Measurements from ENCODE around the gene TINCR. TPM values are rescaled to one million over a fixed set of nuclear protein-coding genes. Genes with fewer than 3 reads are reported as not detected.

TINCR gene
- total RNA-seq, 1 experiment from 2014 or later = 2.3 TPM

GRCh38 chr19:5553892-5554291, 13.9 kb downstream of the TINCR start:
- in situ Hi-C loops (cut with HindIII; ENCODE audit: low pct_unique_long_range_greater_than_20kb, low sequenced_read_pairs) = no loop called here
- Histone ChIP-seq H3K36me3 (ENCODE audit: control insufficient read depth, insufficient read depth, low read length) (no peaks in the 10 kb centered on the region), H3K9me3 (ENCODE audit: control insufficient read depth, insufficient read depth, low read depth, low read length) (no peaks in the 10 kb centered on the region), H3K27ac (ENCODE audit: low read length) (no peak overlapping the region), H3K27me3 (ENCODE audit: control insufficient read depth, insufficient read depth, low read length) (no peaks in the 10 kb centered on the region), H3K4me1 (ENCODE audit: control insufficient read depth, insufficient read depth, low read length) (no peaks in the 10 kb centered on the region), H3K4me3 (ENCODE audit: low read depth in 2 of 2, low read length in 2 of 2) (no peak overlapping the region)
- intact Hi-C loops (cut with micrococcal nuclease; ENCODE audit: unreplicated experiment) = no loop called here
- DNase-seq (ENCODE audit: low read depth, low spot score) = no peak
- no TSS peak for BruUV-seq (replicated peaks)
- no peak for ATAC-seq
- ChIA-PET POLR2A (no interaction called here), CTCF (no interaction called here)
- no peak for TF ChIP-seq TCF7L2 (IDR thresholded peaks at IDR 0.05; ENCODE audit: low read depth, low read length)
- TF ChIP-seq, protein P1, sequence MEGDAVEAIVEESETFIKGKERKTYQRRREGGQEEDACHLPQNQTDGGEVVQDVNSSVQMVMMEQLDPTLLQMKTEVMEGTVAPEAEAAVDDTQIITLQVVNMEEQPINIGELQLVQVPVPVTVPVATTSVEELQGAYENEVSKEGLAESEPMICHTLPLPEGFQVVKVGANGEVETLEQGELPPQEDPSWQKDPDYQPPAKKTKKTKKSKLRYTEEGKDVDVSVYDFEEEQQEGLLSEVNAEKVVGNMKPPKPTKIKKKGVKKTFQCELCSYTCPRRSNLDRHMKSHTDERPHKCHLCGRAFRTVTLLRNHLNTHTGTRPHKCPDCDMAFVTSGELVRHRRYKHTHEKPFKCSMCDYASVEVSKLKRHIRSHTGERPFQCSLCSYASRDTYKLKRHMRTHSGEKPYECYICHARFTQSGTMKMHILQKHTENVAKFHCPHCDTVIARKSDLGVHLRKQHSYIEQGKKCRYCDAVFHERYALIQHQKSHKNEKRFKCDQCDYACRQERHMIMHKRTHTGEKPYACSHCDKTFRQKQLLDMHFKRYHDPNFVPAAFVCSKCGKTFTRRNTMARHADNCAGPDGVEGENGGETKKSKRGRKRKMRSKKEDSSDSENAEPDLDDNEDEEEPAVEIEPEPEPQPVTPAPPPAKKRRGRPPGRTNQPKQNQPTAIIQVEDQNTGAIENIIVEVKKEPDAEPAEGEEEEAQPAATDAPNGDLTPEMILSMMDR (IDR thresholded peaks at IDR 0.05) = no peak

- DNase-seq (ENCODE audit: low read depth, low spot score) = no peak
- peak; percentile 78; the same call in 1 of the 2 replicates for ATAC-seq
- no peak overlapping the region for H3K27ac ChIP-seq (ENCODE audit: low read length)
- intact Hi-C loops (cut with micrococcal nuclease; ENCODE audit: unreplicated experiment) = no loop called here
- no peaks in the 10 kb centered on the region for H3K9me3 ChIP-seq (ENCODE audit: control insufficient read depth, insufficient read depth, low read depth, low read length)
- H3K27me3 ChIP-seq (ENCODE audit: control insufficient read depth, insufficient read depth, low read length) = no peaks in the 10 kb centered on the region
- BruUV-seq (replicated peaks) = no TSS peak
- H3K4me3 ChIP-seq (ENCODE audit: low read depth in 2 of 2, low read length in 2 of 2) = no peak overlapping the region
- ChIA-PET CTCF (interaction anchor here (1.1 kb wide), 1 partner anchor 13 kb away, joined by 8 read pairs; no protein-coding TSS in a partner anchor), POLR2A (no interaction called here)
- in situ Hi-C loops (cut with HindIII; ENCODE audit: low pct_unique_long_range_greater_than_20kb, low sequenced_read_pairs) = no loop called here
- no peaks in the 10 kb centered on the region for H3K4me1 ChIP-seq (ENCODE audit: control insufficient read depth, insufficient read depth, low read length)
- TF ChIP-seq, protein P1 (IDR thresholded peaks at IDR 0.05) = peak; percentile 74
- TF ChIP-seq POLR2AphosphoS5 (IDR thresholded peaks at IDR 0.05; ENCODE audit: low read depth, low read length) = no peak
- no peaks in the 10 kb centered on the region for H3K36me3 ChIP-seq (ENCODE audit: control insufficient read depth, insufficient read depth, low read length)
Measured at GRCh38 chr19:5547881-5548280, 19.9 kb downstream of the TINCR start.

DNA sequence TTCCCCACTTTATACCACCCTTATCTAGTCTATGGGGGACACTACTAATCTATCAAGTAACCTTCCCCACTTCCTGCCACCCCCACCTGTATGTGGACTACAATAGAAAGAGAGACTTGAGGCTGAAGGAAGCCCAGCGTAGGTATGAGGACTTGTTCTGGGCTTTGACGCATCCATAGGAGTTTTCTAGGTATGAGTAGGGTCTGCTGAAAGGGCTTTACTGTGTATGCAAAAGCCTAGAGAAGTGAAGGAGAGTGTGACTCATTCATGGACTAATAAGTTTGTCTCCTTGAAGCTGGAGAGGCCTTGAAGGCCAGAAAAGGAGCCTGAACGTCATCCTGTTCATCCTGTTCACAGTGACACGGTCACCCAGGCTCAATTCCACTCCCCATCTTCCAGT, 21.8 kb downstream of the TINCR start:
- Histone ChIP-seq H3K27ac (ENCODE audit: low read length) (no peak overlapping the region), H3K9me3 (ENCODE audit: control insufficient read depth, insufficient read depth, low read depth, low read length) (no peaks in the 10 kb centered on the region), H3K4me1 (ENCODE audit: control insufficient read depth, insufficient read depth, low read length) (no peaks in the 10 kb centered on the region), H3K4me3 (ENCODE audit: low read depth in 2 of 2, low read length in 2 of 2) (no peak overlapping the region), H3K36me3 (ENCODE audit: control insufficient read depth, insufficient read depth, low read length) (no peaks in the 10 kb centered on the region), H3K27me3 (ENCODE audit: control insufficient read depth, insufficient read depth, low read length) (no peaks in the 10 kb centered on the region)
- no peak for TF ChIP-seq POLR2AphosphoS5 (IDR thresholded peaks at IDR 0.05; ENCODE audit: low read depth, low read length)
- no peak for TF ChIP-seq SIN3A (IDR thresholded peaks at IDR 0.05; ENCODE audit: borderline replicate concordance, insufficient read depth, low read depth, low read length)
- no peak for TF ChIP-seq TCF7L2 (IDR thresholded peaks at IDR 0.05; ENCODE audit: low read depth, low read length)
- no peak for TF ChIP-seq REST (IDR thresholded peaks at IDR 0.05; ENCODE audit: insufficient read depth in 1 of 2, low read depth in 2 of 2, low read length in 1 of 2)
- TF ChIP-seq, protein P1 (IDR thresholded peaks at IDR 0.05) = no peak
- intact Hi-C loops (cut with micrococcal nuclease; ENCODE audit: unreplicated experiment) = no loop called here
- in situ Hi-C loops (cut with HindIII; ENCODE audit: low pct_unique_long_range_greater_than_20kb, low sequenced_read_pairs) = no loop called here
- no peak for DNase-seq (ENCODE audit: low read depth, low spot score)
- POLR2A ChIA-PET = no interaction called here
- 0 out of 2 replicates have a peak, but pooled peaks have one; percentile 56 for ATAC-seq
- CTCF ChIA-PET = interaction anchor here (0.7 kb wide), 1 partner anchor 359 kb away, joined by 3 read pairs; no protein-coding TSS in a partner anchor
- BruUV-seq (replicated peaks) = no TSS peak
